ENCODE measurements around the gene HAGHL.

HAGHL gene

DNA sequence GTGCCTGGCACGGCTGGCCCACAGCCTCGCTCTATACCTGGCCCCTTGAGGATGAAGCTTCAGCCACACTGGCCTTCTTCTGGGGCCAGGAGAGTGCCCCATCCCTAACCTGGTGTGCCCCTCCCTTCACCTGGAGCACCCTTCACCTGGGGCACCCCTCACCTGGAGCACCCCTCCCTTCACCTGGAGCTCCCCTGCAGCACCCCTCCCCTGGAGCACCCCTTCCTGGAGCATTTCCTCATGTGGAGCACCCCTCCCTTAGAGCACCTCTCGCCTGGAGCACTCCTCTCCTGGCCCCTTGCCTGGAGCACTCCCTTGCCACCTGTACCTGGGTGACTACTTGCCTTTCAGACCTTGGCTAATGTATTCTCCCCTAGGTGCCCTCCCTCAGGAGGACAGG is 18.9 kb upstream of the HAGHL start:
- H3K36me3 ChIP-seq (ENCODE audit: control insufficient read depth in 2 of 2, insufficient read depth in 1 of 2, low read length in 2 of 2): no peaks in the 10 kb centered on the region
- no peak overlapping the region for H3K4me3 ChIP-seq (ENCODE audit: low read depth, low read length)
- ChIA-PET POLR2A (interaction anchor here (1.2 to 2.3 kb wide), 3 partner anchors 9 to 28 kb away, joined by 3 to 8 read pairs (median 3); partner anchors contain the start of genes ANTKMT and STUB1), CTCF (interaction anchor here (0.6 kb wide), 1 partner anchor 570 kb away, joined by 4 read pairs; no protein-coding TSS in a partner anchor)
- no peaks in the 10 kb centered on the region for H3K9me3 ChIP-seq (ENCODE audit: control insufficient read depth, insufficient read depth, low read depth, low read length)
- no peak overlapping the region for H3K27ac ChIP-seq (ENCODE audit: extremely low read depth, low read depth, low read length)
- H3K4me1 ChIP-seq (ENCODE audit: control insufficient read depth, insufficient read depth, low read length): peaks cover 5% of the 10 kb centered on the region
- TF ChIP-seq ZNF585B (tag by site-specific recombination; IDR thresholded peaks at IDR 0.05) (no peak), ZEB2 (tag by site-specific recombination; IDR thresholded peaks at IDR 0.05) (peak; percentile 85)

DNA sequence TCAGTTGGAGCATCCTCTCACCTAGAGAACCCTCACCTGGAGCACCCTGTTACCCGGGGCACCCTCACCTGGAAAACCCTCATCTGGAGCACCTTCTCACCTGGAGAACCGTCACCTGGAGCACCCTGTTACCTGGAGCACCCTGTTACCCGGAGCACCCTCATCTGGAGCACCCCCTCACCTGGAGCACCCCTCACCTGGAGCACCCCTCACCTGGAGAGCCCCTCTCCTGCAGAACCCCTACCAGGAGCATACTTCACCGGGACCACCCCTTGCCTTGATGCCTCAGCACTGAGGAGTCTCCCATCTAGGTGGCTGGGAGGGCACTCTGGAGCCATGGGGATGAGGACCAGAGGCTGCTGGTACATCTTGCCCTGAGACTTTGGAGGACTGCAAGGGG is 17.9 kb upstream of the HAGHL start:
- Histone ChIP-seq H3K4me3 (ENCODE audit: low read depth, low read length) (no peak overlapping the region), H3K4me1 (ENCODE audit: control insufficient read depth, insufficient read depth, low read length) (peaks cover 5% of the 10 kb centered on the region), H3K9me3 (ENCODE audit: control insufficient read depth, insufficient read depth, low read depth, low read length) (no peaks in the 10 kb centered on the region), H3K36me3 (ENCODE audit: control insufficient read depth in 2 of 2, insufficient read depth in 1 of 2, low read length in 2 of 2) (no peaks in the 10 kb centered on the region), H3K27ac (ENCODE audit: extremely low read depth, low read depth, low read length) (no peak overlapping the region)
- TF ChIP-seq ZEB2 (tag by site-specific recombination; IDR thresholded peaks at IDR 0.05) (peak; percentile 88), ZSCAN16 (tag by site-specific recombination; IDR thresholded peaks at IDR 0.05) (no peak)
- CTCF ChIA-PET: interaction anchor here (1.1 to 5.7 kb wide), 3 partner anchors 13 to 347 kb away, joined by 3 to 119 read pairs (median 7); partner anchors contain the start of genes ANTKMT, CHTF18 and RPUSD1
- POLR2A ChIA-PET: interaction anchor here (0.6 to 1.8 kb wide), 8 partner anchors 12 to 417 kb away, joined by 3 to 12 read pairs (median 6); partner anchors contain the start of genes ANTKMT, CHTF18, GNG13 and RPUSD1

DNA sequence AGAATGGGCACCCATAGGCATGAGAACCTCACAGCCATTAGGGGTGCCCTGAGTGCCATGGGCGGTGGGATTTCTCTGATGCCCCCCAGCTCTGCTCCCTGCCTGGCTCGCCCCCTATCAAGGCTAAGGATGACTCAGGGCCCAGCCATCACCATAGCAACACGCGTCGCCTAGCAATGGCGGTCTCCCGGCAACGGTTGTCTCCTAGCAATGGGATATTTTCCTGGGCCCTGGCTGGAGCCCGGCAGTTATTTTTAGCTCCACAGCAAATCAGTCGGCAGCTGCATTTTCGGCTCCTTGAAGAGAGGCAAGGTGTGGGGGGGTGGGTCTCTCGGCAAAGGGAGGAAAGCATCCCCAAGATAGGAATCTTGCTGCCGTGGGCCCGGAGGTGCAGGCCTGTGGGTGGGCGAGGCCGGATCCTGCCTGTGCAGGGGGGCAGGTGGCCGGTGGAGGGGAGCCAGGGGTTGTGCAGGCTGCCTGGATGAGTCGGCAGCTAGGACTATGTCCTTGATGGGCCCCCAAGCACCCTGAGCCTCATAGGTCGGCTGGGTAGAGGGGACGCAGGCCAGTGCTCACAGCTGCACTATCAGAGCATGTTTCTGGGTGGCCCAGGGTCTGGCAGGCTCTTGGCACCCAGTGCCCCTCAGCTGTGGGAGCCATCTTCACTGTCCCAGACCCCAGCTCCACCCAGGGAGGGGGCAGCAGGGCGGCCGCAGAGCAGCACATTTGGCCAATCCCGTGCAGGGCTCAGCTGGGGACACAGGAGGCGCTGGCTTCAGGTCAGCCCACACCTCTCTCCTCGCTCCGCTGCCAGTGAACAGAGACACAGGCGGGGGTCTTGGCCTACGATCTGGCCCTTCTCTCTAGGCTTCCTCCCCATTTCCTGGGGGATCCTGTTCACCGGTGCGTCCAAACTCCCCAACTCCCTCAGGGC is 17.1 kb upstream of the HAGHL start:
- Histone ChIP-seq H3K27ac (ENCODE audit: extremely low read depth, low read depth, low read length) (no peak overlapping the region), H3K4me1 (ENCODE audit: control insufficient read depth, insufficient read depth, low read length) (peaks cover 8% of the 10 kb centered on the region), H3K4me3 (ENCODE audit: low read depth, low read length) (no peak overlapping the region), H3K36me3 (ENCODE audit: control insufficient read depth in 2 of 2, insufficient read depth in 1 of 2, low read length in 2 of 2) (no peaks in the 10 kb centered on the region), H3K9me3 (ENCODE audit: control insufficient read depth, insufficient read depth, low read depth, low read length) (no peaks in the 10 kb centered on the region)
- ChIA-PET CTCF (interaction anchor here (0.7 to 5.7 kb wide), 8 partner anchors 8 to 393 kb away, joined by 3 to 119 read pairs (median 5); partner anchors contain the start of genes ANTKMT, CHTF18 and RPUSD1), POLR2A (interaction anchor here (0.6 to 1.8 kb wide), 9 partner anchors 11 to 416 kb away, joined by 3 to 12 read pairs (median 5); partner anchors contain the start of genes ANTKMT, CHTF18, GNG13 and RPUSD1)
- no peak for TF ChIP-seq ZNF362 (tag by site-specific recombination; IDR thresholded peaks at IDR 0.05)
- TF ChIP-seq ZNF707 (tag by site-specific recombination; IDR thresholded peaks at IDR 0.05): no peak
- TF ChIP-seq PATZ1 (tag by site-specific recombination; IDR thresholded peaks at IDR 0.05): peak; percentile 49; the same call in 1 of the 2 replicates
- peak; percentile 99 for TF ChIP-seq MYNN (tag by site-specific recombination; IDR thresholded peaks at IDR 0.05; ENCODE audit: borderline replicate concordance)
- TF ChIP-seq YY2 (tag by site-specific recombination; IDR thresholded peaks at IDR 0.05): no peak
- no peak for TF ChIP-seq PRDM10 (tag by site-specific recombination; IDR thresholded peaks at IDR 0.05)
- 0 out of 2 replicates have a peak, but pooled peaks have one; percentile 22 for TF ChIP-seq ZBTB20 (tag by site-specific recombination; IDR thresholded peaks at IDR 0.05)
- TF ChIP-seq ZNF48 (tag by site-specific recombination; IDR thresholded peaks at IDR 0.05): no peak
- 0 out of 2 replicates have a peak, but pooled peaks have one; percentile 23 for TF ChIP-seq ZBTB17 (tag by site-specific recombination; IDR thresholded peaks at IDR 0.05)
- TF ChIP-seq ZNF600 (tag by site-specific recombination; IDR thresholded peaks at IDR 0.05): peak; percentile 74
- TF ChIP-seq EGR2 (tag by site-specific recombination; IDR thresholded peaks at IDR 0.05; ENCODE audit: low read depth): peak; percentile 16; the same call in 1 of the 2 replicates
- no peak for TF ChIP-seq ZSCAN23 (tag by site-specific recombination; IDR thresholded peaks at IDR 0.05)
- peak; percentile 46; the same call in 1 of the 2 replicates for TF ChIP-seq GLIS1 (tag by site-specific recombination; IDR thresholded peaks at IDR 0.05)
- peak; percentile 58; the same call in 1 of the 2 replicates for TF ChIP-seq ZNF223 (tag by site-specific recombination; IDR thresholded peaks at IDR 0.05)
- TF ChIP-seq ZNF10 (tag by site-specific recombination; IDR thresholded peaks at IDR 0.05): no peak
- no peak for TF ChIP-seq KLF7 (tag by site-specific recombination; IDR thresholded peaks at IDR 0.05; ENCODE audit: borderline replicate concordance)
- peak; percentile 16; the same call in 1 of the 2 replicates for TF ChIP-seq SP2 (tag by site-specific recombination; IDR thresholded peaks at IDR 0.05)
- TF ChIP-seq ZNF174 (tag by site-specific recombination; IDR thresholded peaks at IDR 0.05): no peak
- peak; percentile 89 for TF ChIP-seq GLIS2 (tag by site-specific recombination; IDR thresholded peaks at IDR 0.05)

Measured in HEK293 (cell line).